HG02763 (cell line): Measurements from ENCODE around the gene SELENOV.
"Not testable (repeated sequence)": the region's sequence is repeated elsewhere in the genome, so short reads cannot be mapped to it uniquely, and the experiment has no call there.

ENCODE experiments used
- ATAC-seq: cut with Tn5 transposase; IDR thresholded peaks from one replicate; pipeline ENCODE4 v1.9.1; 2021; ENCODE audit warnings: mild to moderate bottlenecking, moderate library complexity; ENCODE audit not compliant: unreplicated experiment

Gene SELENOV

GRCh38 chr19:39514840-39515550, at the start of gene SELENOV:
TSS of gene SELENOV (plus strand) at chr19:39515139. CDS start at chr19:39515213, 74 bp downstream.
- no peak for ATAC-seq

- no peak for ATAC-seq
These were observed 48.8 kb upstream of the SELENOV start for GRCh38 chr19:39465956-39466747.

GRCh38 chr19:39467941-39468340, 47.0 kb upstream of the SELENOV start:
- no peak for ATAC-seq

- no peak for ATAC-seq
These were observed 45.9 kb upstream of the SELENOV start for GRCh38 chr19:39469036-39469435.

GRCh38 chr19:39469567-39469966, 45.4 kb upstream of the SELENOV start:
- no peak for ATAC-seq

- ATAC-seq, result no peak
These were observed 44.1 kb upstream of the SELENOV start for GRCh38 chr19:39470724-39471339.

- no peak for ATAC-seq
These were observed 43.0 kb upstream of the SELENOV start for GRCh38 chr19:39471756-39472536.

GRCh38 chr19:39472746-39473442, 42.0 kb upstream of the SELENOV start:
- no peak for ATAC-seq

GRCh38 chr19:39473443-39473960, 41.4 kb upstream of the SELENOV start:
- ATAC-seq, result no peak

GRCh38 chr19:39474139-39474620, 40.8 kb upstream of the SELENOV start:
- no peak for ATAC-seq

- no peak for ATAC-seq
These were observed 39.2 kb upstream of the SELENOV start for GRCh38 chr19:39475748-39476147.

GRCh38 chr19:39479319-39479801, 35.6 kb upstream of the SELENOV start:
- ATAC-seq, result not testable (repeated sequence)

- no peak for ATAC-seq
These were observed 35.0 kb upstream of the SELENOV start for GRCh38 chr19:39479916-39480315.

- ATAC-seq, result peak; percentile 87
These were observed 34.4 kb upstream of the SELENOV start, which contains the start of gene TIMM50 for GRCh38 chr19:39480337-39481228. TSS of gene TIMM50 (plus strand) at chr19:39480838. CDS start at chr19:39480854, 16 bp downstream.

- ATAC-seq, result no peak
These were observed 33.8 kb upstream of the SELENOV start for GRCh38 chr19:39481229-39481545.

GRCh38 chr19:39481676-39482075, 33.3 kb upstream of the SELENOV start:
- no peak for ATAC-seq

- no peak for ATAC-seq
These were observed 31.8 kb upstream of the SELENOV start for GRCh38 chr19:39483141-39483540.

- ATAC-seq, result no peak
These were observed 25.2 kb upstream of the SELENOV start for GRCh38 chr19:39489756-39490155.

- no peak for ATAC-seq
These were observed 22.7 kb upstream of the SELENOV start for GRCh38 chr19:39492225-39492624.
